C4-2B (cell line): Measurements from ENCODE around the gene BST2.
A peak's percentile ranks its signal among the peaks of the same experiment; 100 is the strongest.

Experiments used
- ZFX ChIP-seq: fragments of 450-650 bp; IDR thresholded peaks from 2 replicates; pipeline ENCODE4 v1.6.1; 2017
- TF ChIP-seq, protein P1 (sequence below): fragments of 450-650 bp; conservative IDR thresholded peaks from 2 replicates; pipeline ENCODE4 v1.5.1; 2017; ENCODE audit warnings: mild to moderate bottlenecking

DNA sequence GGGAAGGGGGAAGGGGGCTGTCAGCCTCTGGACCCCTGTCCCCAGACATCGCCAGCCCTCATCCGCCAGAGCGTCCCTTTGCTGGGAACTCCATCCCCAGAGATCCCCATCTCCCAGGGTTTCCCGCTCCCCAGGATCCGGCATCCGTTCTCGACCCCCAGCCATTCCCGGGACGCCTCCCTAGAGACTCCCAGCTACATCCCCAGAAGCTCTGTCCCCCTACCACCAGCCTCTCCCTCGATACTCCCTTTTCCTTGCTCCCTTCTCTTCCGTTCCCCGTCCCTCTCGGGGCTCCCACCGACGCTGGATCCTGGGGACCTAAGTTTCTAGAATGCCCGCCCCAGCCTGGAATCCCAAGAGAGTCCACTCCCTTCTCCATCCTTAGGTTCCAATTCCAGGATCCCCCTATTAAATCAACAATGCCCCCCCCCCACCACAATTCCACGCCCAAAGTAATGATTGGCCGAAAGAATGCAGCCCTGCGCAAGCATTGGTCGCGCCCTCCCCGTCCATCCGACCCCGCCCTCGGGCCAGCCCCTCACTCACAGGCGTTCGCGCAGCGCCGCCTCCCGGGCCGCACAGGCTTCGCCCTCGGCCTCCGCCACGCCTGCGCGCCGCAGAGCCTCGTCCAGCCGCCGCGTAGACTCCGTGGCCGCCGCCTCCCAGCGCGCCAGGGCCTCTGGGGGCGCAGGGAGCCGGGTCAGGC is 14.6 kb downstream of the BST2 start:
- TF ChIP-seq, protein P1, sequence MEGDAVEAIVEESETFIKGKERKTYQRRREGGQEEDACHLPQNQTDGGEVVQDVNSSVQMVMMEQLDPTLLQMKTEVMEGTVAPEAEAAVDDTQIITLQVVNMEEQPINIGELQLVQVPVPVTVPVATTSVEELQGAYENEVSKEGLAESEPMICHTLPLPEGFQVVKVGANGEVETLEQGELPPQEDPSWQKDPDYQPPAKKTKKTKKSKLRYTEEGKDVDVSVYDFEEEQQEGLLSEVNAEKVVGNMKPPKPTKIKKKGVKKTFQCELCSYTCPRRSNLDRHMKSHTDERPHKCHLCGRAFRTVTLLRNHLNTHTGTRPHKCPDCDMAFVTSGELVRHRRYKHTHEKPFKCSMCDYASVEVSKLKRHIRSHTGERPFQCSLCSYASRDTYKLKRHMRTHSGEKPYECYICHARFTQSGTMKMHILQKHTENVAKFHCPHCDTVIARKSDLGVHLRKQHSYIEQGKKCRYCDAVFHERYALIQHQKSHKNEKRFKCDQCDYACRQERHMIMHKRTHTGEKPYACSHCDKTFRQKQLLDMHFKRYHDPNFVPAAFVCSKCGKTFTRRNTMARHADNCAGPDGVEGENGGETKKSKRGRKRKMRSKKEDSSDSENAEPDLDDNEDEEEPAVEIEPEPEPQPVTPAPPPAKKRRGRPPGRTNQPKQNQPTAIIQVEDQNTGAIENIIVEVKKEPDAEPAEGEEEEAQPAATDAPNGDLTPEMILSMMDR: peak; percentile 57
- no peak for TF ChIP-seq ZFX
